H9 (cell line): ENCODE results near the gene TSSK2. TPM values are rescaled to one million over a fixed set of nuclear protein-coding genes. Genes with fewer than 3 reads are reported as not detected.

ENCODE experiments used
- DNase-seq: peaks from one replicate; pipeline ENCODE4 v3.0.0-alpha.2; 2017
- H2AFZ ChIP-seq: one replicate; pipeline ENCODE4 v1.6.1; 2013; ENCODE audit warnings: mild to moderate bottlenecking, low read length, control low read depth, moderate library complexity
- H2AK5ac ChIP-seq: 2 replicates; pipeline ENCODE4 v1.6.1; 2013; ENCODE audit warnings: low read length, control low read depth, mixed read lengths; ENCODE audit not compliant: insufficient read length
- H2BK120ac ChIP-seq: one replicate; pipeline ENCODE4 v1.6.1; 2013; ENCODE audit warnings: low read depth, mild to moderate bottlenecking, low read length, control low read depth, inconsistent platforms; ENCODE audit not compliant: poor library complexity, severe bottlenecking
- H2BK12ac ChIP-seq: 2 replicates; pipeline ENCODE4 v1.6.1; 2013; ENCODE audit warnings: low read length, control low read depth, mixed read lengths, low read depth; ENCODE audit not compliant: insufficient read length
- H2BK15ac ChIP-seq: 2 replicates; pipeline ENCODE4 v1.6.1; 2013; ENCODE audit warnings: low read depth, low read length, control low read depth
- H2BK20ac ChIP-seq: one replicate; pipeline ENCODE4 v1.6.1; 2013; ENCODE audit warnings: low read depth, mild to moderate bottlenecking, low read length, control low read depth, inconsistent platforms; ENCODE audit not compliant: poor library complexity, severe bottlenecking
- H2BK5ac ChIP-seq: 2 replicates; pipeline ENCODE4 v1.6.1; 2013; ENCODE audit warnings: low read length, control low read depth, mixed read lengths; ENCODE audit not compliant: insufficient read length
- H3K14ac ChIP-seq: 2 replicates; pipeline ENCODE4 v1.6.1; 2013; ENCODE audit warnings: low read length, control low read depth; ENCODE audit not compliant: insufficient read depth
- H3K18ac ChIP-seq: 2 replicates; pipeline ENCODE4 v1.6.1; 2013; ENCODE audit warnings: low read depth, mild to moderate bottlenecking, mixed read lengths, low read length, control low read depth; ENCODE audit not compliant: insufficient read length
- H3K23ac ChIP-seq: 2 replicates; pipeline ENCODE4 v1.6.1; 2013; ENCODE audit warnings: low read length, control low read depth, mixed read lengths, low read depth; ENCODE audit not compliant: insufficient read length
- H3K23me2 ChIP-seq: 2 replicates; pipeline ENCODE4 v1.6.1; 2013; ENCODE audit warnings: low read depth, mild to moderate bottlenecking, mixed read lengths, low read length, control low read depth; ENCODE audit not compliant: insufficient read length, poor library complexity, severe bottlenecking
- H3K27ac ChIP-seq: 2 replicates; pipeline ENCODE4 v1.5.1; 2013; ENCODE audit warnings: low read length, control low read depth, mixed read lengths, low read depth; ENCODE audit not compliant: insufficient read length
- H3K27me3 ChIP-seq: 2 replicates; pipeline ENCODE4 v1.6.1; 2013; ENCODE audit warnings: low read length, control low read depth, inconsistent platforms; ENCODE audit not compliant: insufficient read depth
- H3K4ac ChIP-seq: 2 replicates; pipeline ENCODE4 v1.6.1; 2013; ENCODE audit warnings: low read depth, mild to moderate bottlenecking, control low read depth, inconsistent platforms, low read length, moderate library complexity
- H3K4me1 ChIP-seq: 2 replicates; pipeline ENCODE4 v1.6.1; 2013; ENCODE audit warnings: low read length, control low read depth, inconsistent platforms; ENCODE audit not compliant: insufficient read depth
- H3K4me2 ChIP-seq: 2 replicates; pipeline ENCODE4 v1.6.1; 2013; ENCODE audit warnings: low read length, control low read depth, mixed read lengths; ENCODE audit not compliant: insufficient read length, insufficient read depth
- H3K56ac ChIP-seq: 2 replicates; pipeline ENCODE4 v1.6.1; 2013; ENCODE audit warnings: low read depth, mild to moderate bottlenecking, mixed read lengths, low read length, control low read depth; ENCODE audit not compliant: insufficient read length
- H3K79me1 ChIP-seq: 2 replicates; pipeline ENCODE4 v1.6.1; 2013; ENCODE audit warnings: low read depth, mild to moderate bottlenecking, moderate library complexity, low read length, control low read depth, inconsistent platforms; ENCODE audit not compliant: insufficient read depth, poor library complexity, severe bottlenecking
- H3K79me2 ChIP-seq: 2 replicates; pipeline ENCODE4 v1.6.1; 2013; ENCODE audit warnings: low read length, control low read depth, inconsistent platforms; ENCODE audit not compliant: insufficient read depth
- H3K9ac ChIP-seq: 2 replicates; pipeline ENCODE4 v1.6.1; 2013; ENCODE audit warnings: low read length, control low read depth, mixed read lengths; ENCODE audit not compliant: insufficient read length; ENCODE audit errors: extremely low read depth
- H3K9me3 ChIP-seq: one replicate; pipeline ENCODE4 v1.6.1; 2013; ENCODE audit warnings: low read depth, low read length, inconsistent platforms; ENCODE audit not compliant: control insufficient read depth
- H3T11ph ChIP-seq: one replicate; pipeline ENCODE4 v1.6.1; 2013; ENCODE audit warnings: mild to moderate bottlenecking, low read length, control low read depth, inconsistent platforms
- H4K20me1 ChIP-seq: one replicate; pipeline ENCODE4 v1.6.1; 2013; ENCODE audit not compliant: control insufficient read depth, insufficient read length, insufficient read depth
- H4K5ac ChIP-seq: 2 replicates; pipeline ENCODE4 v1.6.1; 2013; ENCODE audit warnings: low read depth, mild to moderate bottlenecking, mixed read lengths, low read length, control low read depth; ENCODE audit not compliant: insufficient read length
- H4K8ac ChIP-seq: replicated peaks from 2 replicates; pipeline ENCODE4 v1.6.1; 2013; ENCODE audit warnings: low read length, control low read depth, mixed read lengths, low read depth; ENCODE audit not compliant: insufficient read length
- H4K91ac ChIP-seq: 2 replicates; pipeline ENCODE4 v1.6.1; 2013; ENCODE audit warnings: low read depth, mild to moderate bottlenecking, moderate library complexity, mixed read lengths, low read length, control low read depth; ENCODE audit not compliant: insufficient read length
- H3K27ac Mint-ChIP-seq, 3 experiments: 2 replicates in 2 of 3; 3 replicates in 1 of 3; pipeline ENCODE4 v1.8.0; 2020 to 2021; ENCODE audit warnings: mixed read lengths in 3 of 3, mild to moderate bottlenecking in 1 of 3, moderate library complexity in 1 of 3
- H3K27me3 Mint-ChIP-seq: 2 replicates; pipeline ENCODE4 v1.8.0; 2021; ENCODE audit warnings: low read depth, mild to moderate bottlenecking, moderate library complexity, mixed read lengths
- H3K36me3 Mint-ChIP-seq, 3 experiments: 2 replicates in 2 of 3; 3 replicates in 1 of 3; pipeline ENCODE4 v1.8.0; 2020 to 2021; ENCODE audit warnings: low read depth in 3 of 3, mixed read lengths in 3 of 3; ENCODE audit not compliant: insufficient read depth in 1 of 3
- H3K4me1 Mint-ChIP-seq, 2 experiments: 2 replicates each; pipeline ENCODE4 v1.8.0; 2020; ENCODE audit warnings: mixed read lengths in 2 of 2
- H3K4me3 Mint-ChIP-seq, 2 experiments: 2 replicates in 1 of 2; 3 replicates in 1 of 2; pipeline ENCODE4 v1.8.0; 2020 to 2021; ENCODE audit warnings: mild to moderate bottlenecking in 2 of 2, mixed read lengths in 2 of 2, moderate library complexity in 1 of 2
- H3K9me3 Mint-ChIP-seq, 2 experiments: 2 replicates in 1 of 2; 3 replicates in 1 of 2; pipeline ENCODE4 v1.8.0; 2020; ENCODE audit warnings: mild to moderate bottlenecking in 2 of 2, mixed read lengths in 2 of 2, moderate library complexity in 1 of 2
- WGBS: extraction: QIAGEN DNeasy Blood & Tissue Kit; methylation state at CpG from one replicate; pipeline ENCODE4 v1.1.7; 2013; ENCODE audit warnings: missing lambda C conversion rate, low lambda C conversion rate, mixed read lengths; ENCODE audit not compliant: insufficient read length; ENCODE audit errors: extremely low coverage; 5-methylcytosine and 5-hydroxymethylcytosine counted together
- total RNA-seq: library from RNA; stranded (reverse); gene quantifications from 2 replicates; pipeline ENCODE4 v1.2.1, GENCODE V29; 2021
- TF ChIP-seq, protein P1 (sequence below): fragments of 200-600 bp; sonication (generic); conservative IDR thresholded peaks from 3 replicates; pipeline ENCODE4 v1.8.0; 2021; ENCODE audit warnings: antibody characterized with exemption, mild to moderate bottlenecking

The TSSK2 gene
- total RNA-seq, 1 experiment from 2014 or later, result not detected

DNA sequence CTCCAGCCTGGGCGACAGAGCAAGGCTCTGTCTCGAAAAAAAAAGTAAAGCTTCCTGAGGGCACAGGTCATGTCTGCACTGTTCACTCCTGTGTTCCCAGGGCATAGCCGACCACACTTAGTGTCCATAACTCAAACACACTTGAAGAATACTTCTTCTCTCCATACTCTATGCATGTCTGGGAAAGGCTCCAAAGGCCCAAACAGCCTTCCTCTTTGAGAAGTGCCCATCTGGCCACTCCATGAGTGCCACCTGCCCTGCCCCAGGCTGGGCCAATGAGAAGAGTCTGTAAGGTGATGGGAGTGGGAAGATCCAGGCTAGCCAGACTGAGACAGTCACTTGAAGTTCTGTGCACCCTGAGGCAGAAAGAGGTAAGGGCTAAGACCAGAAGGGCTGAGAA lies 33.6 kb upstream of the TSSK2 start:
- Mint-ChIP-seq H3K4me3 (no peak overlapping the region), H3K36me3 (peaks cover 0 to 17% (median 0%) of the 10 kb centered on the region in 3 experiments; a peak in 4 of 7 replicates), H3K27me3 (no peaks in the 10 kb centered on the region), H3K4me1 (peaks cover 0 to 2% of the 10 kb centered on the region in 2 experiments; a peak in 1 of 4 replicates), H3K27ac (peak overlapping the region in 2 of 3 experiments; percentile 19 to 76; a peak in 1 of 7 replicates), H3K9me3 (no peaks in the 10 kb centered on the region)
- H2BK120ac ChIP-seq, result no peak overlapping the region
- H4K91ac ChIP-seq, result no peak overlapping the region
- DNase-seq, result no peak
- H2BK12ac ChIP-seq, result no peak overlapping the region
- no peaks in the 10 kb centered on the region for H3K79me1 ChIP-seq
- H3K18ac ChIP-seq, result no peak overlapping the region
- no peak overlapping the region for H4K8ac ChIP-seq
- H3K4me2 ChIP-seq, result no peak overlapping the region
- H4K20me1 ChIP-seq, result no peaks in the 10 kb centered on the region
- H3K4ac ChIP-seq, result no peak overlapping the region
- H2BK15ac ChIP-seq, result no peak overlapping the region
- H3K9ac ChIP-seq, result no peak overlapping the region
- no peak overlapping the region for H3K14ac ChIP-seq
- no peak overlapping the region for H2BK20ac ChIP-seq
- no peaks in the 10 kb centered on the region for H3K79me2 ChIP-seq
- TF ChIP-seq, protein P1, sequence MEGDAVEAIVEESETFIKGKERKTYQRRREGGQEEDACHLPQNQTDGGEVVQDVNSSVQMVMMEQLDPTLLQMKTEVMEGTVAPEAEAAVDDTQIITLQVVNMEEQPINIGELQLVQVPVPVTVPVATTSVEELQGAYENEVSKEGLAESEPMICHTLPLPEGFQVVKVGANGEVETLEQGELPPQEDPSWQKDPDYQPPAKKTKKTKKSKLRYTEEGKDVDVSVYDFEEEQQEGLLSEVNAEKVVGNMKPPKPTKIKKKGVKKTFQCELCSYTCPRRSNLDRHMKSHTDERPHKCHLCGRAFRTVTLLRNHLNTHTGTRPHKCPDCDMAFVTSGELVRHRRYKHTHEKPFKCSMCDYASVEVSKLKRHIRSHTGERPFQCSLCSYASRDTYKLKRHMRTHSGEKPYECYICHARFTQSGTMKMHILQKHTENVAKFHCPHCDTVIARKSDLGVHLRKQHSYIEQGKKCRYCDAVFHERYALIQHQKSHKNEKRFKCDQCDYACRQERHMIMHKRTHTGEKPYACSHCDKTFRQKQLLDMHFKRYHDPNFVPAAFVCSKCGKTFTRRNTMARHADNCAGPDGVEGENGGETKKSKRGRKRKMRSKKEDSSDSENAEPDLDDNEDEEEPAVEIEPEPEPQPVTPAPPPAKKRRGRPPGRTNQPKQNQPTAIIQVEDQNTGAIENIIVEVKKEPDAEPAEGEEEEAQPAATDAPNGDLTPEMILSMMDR, result no peak
- no peak overlapping the region for H2BK5ac ChIP-seq
- no peaks in the 10 kb centered on the region for H3K27me3 ChIP-seq
- no peak overlapping the region for H2AK5ac ChIP-seq
- no peak overlapping the region for H3T11ph ChIP-seq
- H3K56ac ChIP-seq, result no peak overlapping the region
- no peak overlapping the region for H2AFZ ChIP-seq
- no peak overlapping the region for H3K23ac ChIP-seq
- no peaks in the 10 kb centered on the region for H3K23me2 ChIP-seq
- H3K4me1 ChIP-seq, result no peaks in the 10 kb centered on the region
- H3K9me3 ChIP-seq, result no peaks in the 10 kb centered on the region
- no CpG with 5 or more reads among the region's 3 CpGs for WGBS
- H4K5ac ChIP-seq, result no peak overlapping the region
- H3K27ac ChIP-seq, result no peak overlapping the region
